Hepatocyte (in vitro differentiated cells): ENCODE measurements around the gene MED17. TPM values are rescaled to one million over a fixed set of nuclear protein-coding genes. Genes with fewer than 3 reads are reported as not detected.

Experiments used
- DNase-seq: peaks from one replicate; pipeline ENCODE4 v3.0.0-alpha.2; 2016; ENCODE audit warnings: low spot score
- H2AFZ ChIP-seq: fragments of 200-600 bp; sonication (generic); 2 replicates; pipeline ENCODE4 v1.6.0; 2016; ENCODE audit warnings: antibody characterized with exemption, mild to moderate bottlenecking
- H3K27ac ChIP-seq: fragments of 200-600 bp; sonication (generic); 2 replicates; pipeline ENCODE4 v1.5.1; 2016; ENCODE audit warnings: mild to moderate bottlenecking
- H3K27me3 ChIP-seq: fragments of 200-600 bp; sonication (generic); 2 replicates; pipeline ENCODE4 v1.6.1; 2016
- H3K36me3 ChIP-seq: fragments of 200-600 bp; sonication (generic); replicated peaks from 2 replicates; pipeline ENCODE4 v1.5.1; 2016; ENCODE audit warnings: low read depth; ENCODE audit not compliant: insufficient read depth
- H3K4me1 ChIP-seq: fragments of 200-600 bp; sonication (generic); 2 replicates; pipeline ENCODE4 v1.5.1; 2016; ENCODE audit warnings: mild to moderate bottlenecking, moderate library complexity; ENCODE audit not compliant: insufficient read depth
- H3K4me2 ChIP-seq: fragments of 200-600 bp; sonication (generic); 2 replicates; pipeline ENCODE4 v1.6.0; 2016
- H3K4me3 ChIP-seq: fragments of 200-600 bp; sonication (generic); 2 replicates; pipeline ENCODE4 v1.5.1; 2016; ENCODE audit warnings: mild to moderate bottlenecking
- H3K79me2 ChIP-seq: fragments of 200-600 bp; sonication (generic); 2 replicates; pipeline ENCODE4 v1.6.0; 2017; ENCODE audit warnings: mild to moderate bottlenecking
- H3K9me2 ChIP-seq: fragments of 200-600 bp; sonication (generic); replicated peaks from 2 replicates; pipeline ENCODE4 v1.6.0; 2017; ENCODE audit warnings: mild to moderate bottlenecking; ENCODE audit not compliant: insufficient read depth
- H3K9me3 ChIP-seq: fragments of 200-600 bp; sonication (generic); 2 replicates; pipeline ENCODE4 v1.5.1; 2016; ENCODE audit warnings: low read depth, mild to moderate bottlenecking
- H4K20me1 ChIP-seq: fragments of 200-600 bp; sonication (generic); 2 replicates; pipeline ENCODE4 v1.6.0; 2016; ENCODE audit warnings: mild to moderate bottlenecking; ENCODE audit not compliant: insufficient read depth, poor library complexity, severe bottlenecking
- EZH2 ChIP-seq: fragments of 200-600 bp; sonication (generic); IDR thresholded peaks from 2 replicates; pipeline ENCODE4 v1.6.1; 2016; ENCODE audit warnings: antibody characterized with exemption, mild to moderate bottlenecking, borderline replicate concordance
- EZH2phosphoT487 ChIP-seq: fragments of 200-600 bp; sonication (generic); IDR thresholded peaks from one replicate; pipeline ENCODE4 v1.6.1; 2018; ENCODE audit warnings: antibody characterized with exemption, mild to moderate bottlenecking, low read depth, moderate library complexity; ENCODE audit not compliant: unreplicated experiment, severe bottlenecking
- WGBS: methylation state at CpG from one replicate; pipeline ENCODE4 v1.1.6; 2016; ENCODE audit warnings: low lambda C conversion rate; ENCODE audit errors: missing lambda C conversion rate; 5-methylcytosine and 5-hydroxymethylcytosine counted together
- polyA plus RNA-seq: library from polyadenylated mRNA; unstranded; fragments of >200 nt; fragmentation: Nextera tagmentation; extraction: Ambion mirVana; gene quantifications from 2 replicates; pipeline ENCODE4 v1.2.1, GENCODE V29; 2016
- total RNA-seq: library from RNA; depleted of rRNA; stranded (reverse); fragments of >200 nt; gene quantifications from 2 replicates; pipeline ENCODE4 v1.2.3, GENCODE V29; 2014
- TF ChIP-seq, protein P1 (sequence below): fragments of 200-600 bp; sonication (generic); IDR thresholded peaks from 2 replicates; pipeline ENCODE4 v1.5.1; 2016; ENCODE audit warnings: antibody characterized with exemption, mild to moderate bottlenecking; ENCODE audit not compliant: poor library complexity

The MED17 gene
- total and polyA plus RNA-seq, 2 experiments from 2014 or later = 18.3 to 33.7 TPM

DNA sequence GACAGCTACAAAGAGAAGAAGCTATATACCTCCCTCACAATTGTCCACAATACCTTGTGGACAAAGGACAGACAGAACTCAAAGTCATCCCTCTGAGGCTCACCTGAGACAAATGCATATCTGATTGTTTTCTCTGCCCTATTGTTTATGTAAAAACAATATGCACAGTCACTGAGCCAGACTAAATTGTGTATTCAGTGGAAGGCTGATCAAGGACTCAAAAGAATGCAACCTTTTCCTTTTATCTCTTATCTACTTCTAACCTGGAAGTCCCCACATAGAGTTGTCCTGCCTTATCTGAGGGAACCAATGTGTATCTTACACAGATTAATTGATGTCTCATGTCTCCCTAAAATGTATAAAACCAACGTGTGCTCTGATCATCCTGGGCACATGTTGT lies 13.9 kb upstream of the MED17 start:
- Histone ChIP-seq H2AFZ (no peak overlapping the region), H3K4me1 (no peaks in the 10 kb centered on the region), H3K36me3 (no peaks in the 10 kb centered on the region), H3K79me2 (no peaks in the 10 kb centered on the region), H3K9me2 (no peaks in the 10 kb centered on the region), H4K20me1 (no peaks in the 10 kb centered on the region), H3K27ac (no peak overlapping the region), H3K4me3 (no peak overlapping the region), H3K4me2 (no peak overlapping the region), H3K27me3 (no peaks in the 10 kb centered on the region), H3K9me3 (no peaks in the 10 kb centered on the region)
- 24% methylated on average over 1 of the region's 1 CpG for WGBS
- no peak for DNase-seq
- TF ChIP-seq, protein P1, sequence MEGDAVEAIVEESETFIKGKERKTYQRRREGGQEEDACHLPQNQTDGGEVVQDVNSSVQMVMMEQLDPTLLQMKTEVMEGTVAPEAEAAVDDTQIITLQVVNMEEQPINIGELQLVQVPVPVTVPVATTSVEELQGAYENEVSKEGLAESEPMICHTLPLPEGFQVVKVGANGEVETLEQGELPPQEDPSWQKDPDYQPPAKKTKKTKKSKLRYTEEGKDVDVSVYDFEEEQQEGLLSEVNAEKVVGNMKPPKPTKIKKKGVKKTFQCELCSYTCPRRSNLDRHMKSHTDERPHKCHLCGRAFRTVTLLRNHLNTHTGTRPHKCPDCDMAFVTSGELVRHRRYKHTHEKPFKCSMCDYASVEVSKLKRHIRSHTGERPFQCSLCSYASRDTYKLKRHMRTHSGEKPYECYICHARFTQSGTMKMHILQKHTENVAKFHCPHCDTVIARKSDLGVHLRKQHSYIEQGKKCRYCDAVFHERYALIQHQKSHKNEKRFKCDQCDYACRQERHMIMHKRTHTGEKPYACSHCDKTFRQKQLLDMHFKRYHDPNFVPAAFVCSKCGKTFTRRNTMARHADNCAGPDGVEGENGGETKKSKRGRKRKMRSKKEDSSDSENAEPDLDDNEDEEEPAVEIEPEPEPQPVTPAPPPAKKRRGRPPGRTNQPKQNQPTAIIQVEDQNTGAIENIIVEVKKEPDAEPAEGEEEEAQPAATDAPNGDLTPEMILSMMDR = no peak
- no peak for TF ChIP-seq EZH2
- TF ChIP-seq EZH2phosphoT487 = no peak

- Histone ChIP-seq H3K79me2 (no peaks in the 10 kb centered on the region), H4K20me1 (no peaks in the 10 kb centered on the region), H3K9me2 (no peaks in the 10 kb centered on the region), H3K4me3 (no peak overlapping the region), H3K36me3 (no peaks in the 10 kb centered on the region), H3K27ac (no peak overlapping the region), H3K9me3 (no peaks in the 10 kb centered on the region), H2AFZ (no peak overlapping the region), H3K27me3 (no peaks in the 10 kb centered on the region), H3K4me2 (no peak overlapping the region), H3K4me1 (no peaks in the 10 kb centered on the region)
- no peak for DNase-seq
- 94% methylated on average over 4 of the region's 4 CpGs for WGBS
- no peak for TF ChIP-seq EZH2phosphoT487
- no peak for TF ChIP-seq EZH2
- TF ChIP-seq, protein P1 = no peak
Measured at GRCh38 chr11:93772123-93772522, 12.0 kb upstream of the MED17 start.

DNA sequence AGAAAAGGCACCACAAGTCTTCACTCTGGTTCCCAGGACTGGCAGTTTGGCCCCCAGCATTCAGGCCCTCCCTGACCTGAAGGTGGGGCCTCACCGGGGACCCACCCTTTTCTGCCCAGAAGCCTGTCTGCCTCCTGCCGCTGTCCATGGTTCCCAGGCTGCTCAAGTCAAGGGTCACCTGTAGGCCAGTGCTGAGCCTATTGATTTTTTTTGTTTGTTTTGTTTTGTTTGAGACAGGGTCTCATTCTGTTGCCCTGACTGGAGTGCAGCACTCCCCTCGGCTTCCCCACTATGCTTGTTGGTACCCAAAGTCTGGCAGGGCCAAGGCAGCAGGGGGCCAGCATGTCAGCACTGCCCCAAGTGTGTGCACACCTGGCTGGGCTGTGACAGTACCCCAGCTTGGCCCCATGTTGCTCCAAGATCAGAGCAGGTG lies 11.0 kb upstream of the MED17 start:
- H3K9me2 ChIP-seq = no peaks in the 10 kb centered on the region
- H3K4me1 ChIP-seq = no peaks in the 10 kb centered on the region
- H3K79me2 ChIP-seq = no peaks in the 10 kb centered on the region
- no peaks in the 10 kb centered on the region for H3K27me3 ChIP-seq
- H3K9me3 ChIP-seq = no peaks in the 10 kb centered on the region
- H3K4me3 ChIP-seq = no peak overlapping the region
- no peaks in the 10 kb centered on the region for H4K20me1 ChIP-seq
- no peak overlapping the region for H3K4me2 ChIP-seq
- H3K27ac ChIP-seq = no peak overlapping the region
- TF ChIP-seq EZH2 (no peak), EZH2phosphoT487 (no peak)
- TF ChIP-seq, protein P1 = no peak
- no peaks in the 10 kb centered on the region for H3K36me3 ChIP-seq
- DNase-seq = peak; percentile 16
- H2AFZ ChIP-seq = no peak overlapping the region
- 38% methylated on average over 3 of the region's 3 CpGs for WGBS
